ENCODE data around the gene ABL2.
A peak's percentile ranks its signal among the peaks of the same experiment; 100 is the strongest.
"Not testable (repeated sequence)": the region's sequence is repeated elsewhere in the genome, so short reads cannot be mapped to it uniquely, and the experiment has no call there.

Gene ABL2

GRCh38 chr1:179229214-179230140, at the start of gene ABL2:
TSS of gene ABL2 (minus strand) at chr1:179229677. CDS start at chr1:179229397, 280 bp downstream.
- peak; percentile 48 for DNase-seq

DNA sequence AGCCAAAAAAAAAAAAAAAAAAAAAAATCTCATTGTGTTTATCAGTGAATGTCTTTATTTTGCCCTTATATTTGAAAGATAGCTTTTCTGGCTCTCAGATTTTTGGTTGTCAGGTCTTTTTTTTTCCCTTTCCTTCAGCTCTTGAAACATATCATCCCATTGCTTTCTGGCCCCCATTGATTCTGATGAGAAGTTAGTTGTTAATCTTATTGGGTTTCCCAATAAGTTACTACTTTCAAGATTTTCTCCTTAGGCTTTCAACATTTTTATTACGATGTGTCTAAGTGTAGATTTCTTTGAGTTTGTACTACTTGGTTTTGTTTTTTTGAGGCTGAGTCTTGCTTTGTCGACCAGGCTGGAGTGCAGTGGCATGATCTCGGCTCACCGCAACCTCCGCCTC, 49.4 kb upstream of the ABL2 start:
- DNase-seq, result no peak

- not testable (repeated sequence) for DNase-seq
Measured at GRCh38 chr1:179274424-179274823, 44.9 kb upstream of the ABL2 start.

DNA sequence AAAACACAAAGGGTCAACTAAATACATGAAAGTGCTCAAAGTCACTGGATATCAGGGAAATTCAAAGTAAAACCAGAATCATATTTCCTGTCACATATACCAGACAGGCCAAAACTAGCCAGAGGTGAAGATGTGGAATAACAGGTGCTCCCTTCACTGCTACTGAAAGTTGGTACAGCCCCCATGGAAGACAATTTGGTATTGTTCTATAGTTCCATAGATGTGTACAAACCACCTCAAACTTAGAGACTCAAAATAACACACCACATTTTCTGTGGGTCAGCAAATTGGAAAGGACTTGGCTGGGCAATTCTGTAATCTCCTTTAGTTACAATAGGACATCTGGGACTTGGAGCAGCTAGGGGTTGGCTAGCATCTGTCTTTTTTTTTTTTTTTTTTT, 39.6 kb upstream of the ABL2 start:
- no peak for DNase-seq

DNA sequence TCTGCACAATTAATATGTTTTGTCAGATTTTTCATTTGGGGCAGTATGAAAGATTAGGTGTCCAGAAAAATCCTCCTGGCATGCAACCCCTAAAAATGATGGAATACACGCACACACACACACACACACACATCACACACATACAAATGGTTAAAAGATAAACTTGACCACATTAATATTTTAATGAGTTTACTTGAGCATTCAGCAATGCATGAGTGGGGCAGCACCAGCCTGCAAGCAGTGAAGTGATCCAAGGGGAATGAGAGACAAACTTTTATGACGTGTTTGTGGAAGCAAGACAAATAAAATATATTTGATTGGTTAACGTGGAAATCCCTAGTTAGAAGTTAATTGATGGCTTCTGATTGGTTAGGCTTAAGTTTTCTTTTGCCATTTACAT, 35.0 kb upstream of the ABL2 start:
- no peak for DNase-seq

DNA sequence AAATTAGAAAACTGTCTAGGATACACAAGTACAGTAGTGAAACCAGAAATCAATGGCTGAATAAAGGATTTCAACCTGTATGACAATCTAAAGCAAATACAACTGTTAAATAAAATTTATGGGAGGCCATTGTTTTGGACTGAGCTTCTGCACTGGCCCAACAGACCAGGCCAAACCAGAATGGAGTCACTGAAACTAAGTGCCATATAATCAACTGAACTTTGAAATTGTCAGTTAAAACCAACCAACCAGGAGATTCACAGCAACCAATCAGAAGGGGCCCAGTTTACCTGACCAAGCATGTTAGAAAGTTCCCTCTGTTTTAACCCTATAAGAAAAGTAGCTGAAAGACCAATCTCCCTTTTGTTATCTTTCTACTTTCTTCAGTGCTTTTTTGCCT, 33.6 kb upstream of the ABL2 start:
- DNase-seq, result no peak

DNA sequence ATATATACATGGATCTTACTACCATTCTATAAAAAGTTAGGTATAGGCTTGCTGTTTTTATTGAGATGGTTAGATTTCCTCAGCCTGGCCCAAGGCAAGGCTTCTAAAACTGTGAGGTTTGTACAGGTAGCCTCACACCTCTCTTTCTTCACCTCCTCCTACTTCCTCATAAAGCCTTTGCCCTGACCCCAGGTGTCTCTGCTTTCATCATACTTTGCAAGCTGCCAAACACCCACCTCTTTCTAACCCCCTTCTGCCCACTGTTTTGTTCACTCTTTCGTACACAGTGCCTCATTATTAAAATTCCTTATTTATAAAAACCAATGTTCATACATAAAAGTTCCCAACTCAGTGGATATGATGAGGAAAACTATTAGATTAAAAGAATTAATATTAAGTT, 32.7 kb upstream of the ABL2 start:
- no peak for DNase-seq

DNA sequence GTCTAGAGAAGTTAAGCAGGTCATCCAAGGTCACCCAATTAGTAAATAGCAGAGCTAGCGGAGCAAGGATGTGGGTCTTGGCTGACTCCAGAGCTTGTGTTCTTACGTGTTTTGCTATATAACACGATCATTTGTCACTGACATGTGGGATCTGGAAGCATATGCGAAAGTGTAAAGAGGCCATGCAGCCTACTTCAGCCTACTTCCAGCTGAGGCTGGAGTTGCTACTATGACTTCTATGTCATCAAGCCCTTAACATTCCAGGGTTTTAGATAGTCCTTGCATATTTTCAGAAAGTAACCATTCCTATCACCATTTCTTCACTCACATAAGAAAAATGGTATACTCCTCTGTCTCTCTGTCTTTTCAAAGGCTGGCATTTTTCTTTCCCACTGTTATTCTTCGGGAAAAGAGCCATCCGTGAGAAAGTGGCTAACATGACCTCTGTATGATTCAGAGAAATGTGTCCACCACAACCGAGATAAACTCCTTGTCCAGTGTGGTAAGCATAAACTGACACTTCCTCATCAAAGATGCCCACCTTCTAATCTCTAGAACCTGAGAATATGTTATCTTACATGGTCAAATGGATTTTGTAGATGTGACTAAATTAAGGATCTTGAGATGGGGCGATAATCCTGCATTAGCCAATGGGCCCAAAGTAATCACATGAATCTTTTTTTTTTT, 24.0 kb upstream of the ABL2 start:
- no peak for DNase-seq

DNA sequence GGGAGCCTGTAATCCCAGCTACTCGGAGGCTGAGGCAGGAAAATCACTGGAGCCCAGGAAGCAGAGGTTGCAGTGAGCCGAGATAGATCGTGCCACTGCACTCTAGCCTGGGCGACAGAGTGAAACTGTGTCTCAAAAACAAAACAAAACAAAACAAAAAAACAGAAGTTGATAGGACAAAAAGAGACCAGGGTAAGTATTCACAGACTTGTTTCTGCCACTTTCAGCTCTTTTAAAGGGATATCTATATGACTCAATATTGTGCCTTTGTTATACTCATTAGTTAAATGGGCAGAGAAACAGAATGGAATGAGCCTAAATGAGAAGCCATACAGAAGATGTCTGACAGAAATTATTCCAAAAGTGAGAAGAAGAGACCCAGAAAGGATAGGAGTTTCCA, 23.1 kb upstream of the ABL2 start:
- no peak for DNase-seq

DNA sequence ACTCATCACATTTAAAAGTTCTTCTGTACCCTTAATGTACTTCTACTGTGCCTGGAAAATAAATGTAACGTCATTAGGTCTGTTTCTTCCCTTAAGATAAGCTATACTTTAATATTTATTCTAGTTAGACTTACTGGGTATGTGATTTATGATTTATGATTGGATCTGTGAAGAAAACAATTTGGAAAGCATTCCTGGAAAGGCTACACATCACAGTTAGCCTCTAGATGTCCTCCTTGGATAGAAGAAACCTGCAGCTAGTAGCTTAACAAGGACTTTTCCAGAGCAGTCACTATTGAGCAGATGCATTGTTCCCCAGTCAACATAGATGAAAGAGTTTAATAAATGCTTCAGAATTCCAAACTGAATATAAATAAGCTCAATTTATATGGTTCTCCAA, 22.2 kb upstream of the ABL2 start:
- DNase-seq, result peak; percentile 23

- DNase-seq, result no peak
Measured at GRCh38 chr1:179247923-179248322, 18.4 kb upstream of the ABL2 start.

GRCh38 chr1:179245426-179245825, 15.9 kb upstream of the ABL2 start:
- not testable (repeated sequence) for DNase-seq

GRCh38 chr1:179241530-179242097, 12.1 kb upstream of the ABL2 start:
- no peak for DNase-seq

DNA sequence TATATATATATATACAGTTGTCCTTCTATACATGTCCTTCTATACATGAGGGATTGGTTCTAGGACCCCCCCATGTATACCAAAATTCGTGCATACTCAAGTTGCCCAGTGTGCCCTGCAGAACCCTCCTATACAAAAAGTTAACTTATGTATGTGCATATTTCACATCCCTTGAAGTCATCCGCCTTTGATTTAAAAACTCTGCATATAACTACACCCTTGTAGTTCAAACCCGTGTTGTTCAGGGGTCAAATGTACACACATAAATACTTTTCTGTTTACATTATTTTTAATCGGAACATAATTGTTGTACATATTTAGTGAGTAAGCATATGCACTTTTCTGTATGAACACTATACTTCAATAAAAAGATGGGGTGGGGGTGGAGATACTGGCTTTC, 7.7 kb upstream of the ABL2 start:
- no peak for DNase-seq

- DNase-seq, result no peak
Measured at GRCh38 chr1:179234863-179235262, 5.4 kb upstream of the ABL2 start.

- DNase-seq, result no peak
Measured at GRCh38 chr1:179231923-179232322, 2.4 kb upstream of the ABL2 start.

DNA sequence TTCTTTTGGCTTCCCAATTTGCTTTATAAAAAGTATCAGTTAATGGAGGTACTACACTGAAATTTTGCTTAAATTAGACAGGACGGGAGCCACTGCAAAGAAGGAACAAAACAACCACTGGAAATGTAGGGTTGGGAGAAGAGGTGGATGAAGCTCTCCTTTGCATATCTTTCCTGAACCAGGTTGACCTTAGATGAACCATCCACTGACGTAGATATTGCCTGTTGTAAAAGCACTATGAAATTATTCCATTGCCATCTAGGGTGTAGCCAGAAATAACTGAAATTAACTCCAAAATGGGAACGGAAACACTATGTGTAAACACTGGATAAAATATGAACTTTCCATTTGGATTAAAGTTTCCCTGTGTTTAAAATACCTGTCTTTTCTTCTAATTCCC, 1.2 kb upstream of the ABL2 start:
- DNase-seq, result no peak

DNA sequence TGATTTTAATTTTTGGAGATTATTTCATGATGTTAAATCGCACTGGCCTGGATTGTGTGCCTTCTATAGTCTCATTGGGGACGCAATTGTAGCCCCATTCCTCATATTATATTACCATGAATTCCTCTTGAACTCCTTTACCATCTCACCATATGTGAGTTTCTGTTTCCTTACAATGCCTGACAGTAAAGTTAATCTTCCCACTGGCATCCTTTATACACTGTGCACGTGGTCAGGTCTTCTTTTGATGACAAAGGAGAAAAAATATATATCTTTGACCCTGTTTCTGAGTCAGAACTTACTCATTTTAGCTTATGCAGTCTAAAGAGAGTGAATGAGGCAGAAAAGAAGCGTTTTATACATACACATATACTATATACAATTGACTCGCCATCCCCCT, 774 bp upstream of the ABL2 start:
- no peak for DNase-seq

DNA sequence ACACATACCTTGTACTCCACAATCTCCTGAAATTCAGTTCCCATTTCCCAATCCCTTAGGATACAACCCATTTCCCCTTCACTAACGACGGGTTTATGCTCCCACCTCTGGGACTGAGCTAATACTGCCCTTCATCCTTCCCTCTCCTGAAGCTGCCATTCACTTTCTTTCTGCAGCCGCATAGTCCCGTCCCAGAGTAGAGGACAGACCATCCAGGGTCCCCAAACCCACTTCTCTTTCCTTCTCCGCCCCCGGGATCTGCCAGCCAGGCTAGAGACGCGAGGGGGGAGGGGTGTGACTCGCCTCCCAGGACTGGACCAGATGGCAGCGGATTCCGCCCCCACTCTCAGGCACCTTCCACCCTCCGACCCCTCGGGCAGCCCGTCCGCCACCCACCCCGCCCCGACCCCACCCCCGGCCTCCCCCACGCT, 679 bp downstream of the ABL2 start:
- no peak for DNase-seq

DNA sequence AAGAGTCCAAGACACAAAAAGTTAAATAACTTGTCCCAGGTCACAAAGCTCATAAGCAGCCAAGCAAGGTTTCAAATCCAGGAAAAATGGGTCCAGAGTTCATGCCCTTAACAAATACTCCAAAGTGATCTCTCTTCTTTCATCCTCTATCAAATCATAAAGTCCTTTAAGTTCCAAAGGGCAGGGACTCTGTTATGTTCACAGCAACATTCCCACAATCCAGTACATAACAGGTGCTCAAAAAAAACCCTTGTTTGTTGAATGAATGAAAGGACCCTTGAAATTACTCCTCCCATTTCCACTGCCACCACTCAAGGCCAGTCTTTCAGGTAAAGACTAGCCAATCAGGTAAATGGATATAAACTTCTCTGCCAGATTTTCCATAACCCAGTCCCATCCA, 2.7 kb downstream of the ABL2 start:
- no peak for DNase-seq

- not testable (repeated sequence) for DNase-seq
Measured at GRCh38 chr1:179224466-179224865, 5.0 kb downstream of the ABL2 start.

- DNase-seq, result not testable (repeated sequence)
Measured at GRCh38 chr1:179221121-179221520, 8.4 kb downstream of the ABL2 start.

- no peak for DNase-seq
Measured at GRCh38 chr1:179217943-179218507, 11.5 kb downstream of the ABL2 start.

DNA sequence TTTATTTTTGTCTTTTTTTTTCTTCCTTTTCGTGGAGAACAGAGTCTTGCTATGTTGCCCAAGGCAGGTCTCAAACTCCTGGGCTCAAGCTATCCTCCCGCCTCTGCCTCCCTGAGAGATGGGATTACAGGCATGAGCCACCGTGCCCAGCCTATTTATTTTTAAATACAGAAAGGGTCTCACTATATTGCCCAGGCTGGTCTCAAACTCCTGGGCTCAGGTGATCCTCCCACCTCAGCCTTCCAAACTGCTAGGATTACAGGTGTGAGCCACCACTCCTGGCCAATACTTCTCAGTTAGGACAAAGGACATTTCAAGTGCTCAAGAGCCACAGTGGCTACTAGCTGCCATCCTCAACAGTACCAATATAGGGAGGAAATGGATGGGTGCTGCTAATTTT, 16.2 kb downstream of the ABL2 start:
- DNase-seq, result not testable (repeated sequence)

Measured in CD4-positive, alpha-beta T cell treated with Interleukin-4 for 4 hours (primary cell).